Measurements from ENCODE around the gene VAV2. TPM values are rescaled to one million over a fixed set of nuclear protein-coding genes. Genes with fewer than 3 reads are reported as not detected.

VAV2 gene
- total and polyA plus RNA-seq, 4 donors = 13.0 to 28.2 (median 16.3) TPM

DNA sequence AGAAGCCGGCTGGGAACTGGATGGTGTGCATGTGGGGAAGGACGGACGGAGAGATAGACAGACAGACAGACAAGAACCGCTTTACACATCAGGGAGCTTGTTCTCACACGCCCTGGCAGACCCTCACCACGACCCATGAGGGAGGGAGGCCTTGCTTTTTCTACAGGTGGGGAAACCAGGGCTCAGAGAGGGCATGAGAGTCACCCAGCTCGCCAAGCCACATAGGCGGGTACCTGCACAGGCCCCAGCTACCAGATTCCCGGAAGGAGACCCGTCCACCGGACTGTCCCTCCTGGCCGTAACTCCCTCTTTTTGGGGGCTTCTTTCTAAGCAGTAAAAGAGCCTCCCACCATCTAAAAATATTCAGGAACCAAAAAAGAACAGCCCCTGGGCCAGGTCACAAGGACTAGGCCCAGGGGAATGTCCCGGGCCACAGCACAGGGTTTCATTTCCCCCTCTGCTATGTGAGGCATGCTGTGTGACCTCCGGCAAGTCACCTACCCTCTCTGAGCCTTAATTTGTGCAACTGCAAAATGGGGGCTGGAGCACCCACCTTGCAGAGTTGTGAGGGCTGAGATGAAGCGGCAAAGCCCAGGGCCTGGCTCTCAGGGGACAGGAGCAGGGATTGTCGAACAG is 169.6 kb downstream of the VAV2 start:
- Histone ChIP-seq H3K9ac (ENCODE audit: insufficient read depth in 1 of 2, low read length in 2 of 2) (no peak overlapping the region), H3K4me1 (ENCODE audit: control insufficient read depth in 5 of 5, insufficient read depth in 5 of 5, low read length in 5 of 5) (peaks cover 0 to 21% (median 3%) of the 10 kb centered on the region in 5 donors), H3K27me3 (ENCODE audit: control insufficient read depth in 3 of 3, insufficient read depth in 3 of 3, low read length in 2 of 3) (no peaks in the 10 kb centered on the region), H3K36me3 (ENCODE audit: control insufficient read depth in 4 of 4, insufficient read depth in 4 of 4, low read length in 4 of 4) (peaks cover 0 to 3% (median 0%) of the 10 kb centered on the region in 4 donors), H3K27ac (ENCODE audit: low read depth in 1 of 2, low read length in 1 of 2) (no peak overlapping the region), H3K9me3 (ENCODE audit: control insufficient read depth in 4 of 4, insufficient read depth in 3 of 4, low read length in 3 of 4) (no peaks in the 10 kb centered on the region), H3K4me3 (no peak overlapping the region)
- DNase-seq (no peak), ATAC-seq (ENCODE audit: insufficient read depth, low FRiP score) (no peak)
- TF ChIP-seq, protein P1, sequence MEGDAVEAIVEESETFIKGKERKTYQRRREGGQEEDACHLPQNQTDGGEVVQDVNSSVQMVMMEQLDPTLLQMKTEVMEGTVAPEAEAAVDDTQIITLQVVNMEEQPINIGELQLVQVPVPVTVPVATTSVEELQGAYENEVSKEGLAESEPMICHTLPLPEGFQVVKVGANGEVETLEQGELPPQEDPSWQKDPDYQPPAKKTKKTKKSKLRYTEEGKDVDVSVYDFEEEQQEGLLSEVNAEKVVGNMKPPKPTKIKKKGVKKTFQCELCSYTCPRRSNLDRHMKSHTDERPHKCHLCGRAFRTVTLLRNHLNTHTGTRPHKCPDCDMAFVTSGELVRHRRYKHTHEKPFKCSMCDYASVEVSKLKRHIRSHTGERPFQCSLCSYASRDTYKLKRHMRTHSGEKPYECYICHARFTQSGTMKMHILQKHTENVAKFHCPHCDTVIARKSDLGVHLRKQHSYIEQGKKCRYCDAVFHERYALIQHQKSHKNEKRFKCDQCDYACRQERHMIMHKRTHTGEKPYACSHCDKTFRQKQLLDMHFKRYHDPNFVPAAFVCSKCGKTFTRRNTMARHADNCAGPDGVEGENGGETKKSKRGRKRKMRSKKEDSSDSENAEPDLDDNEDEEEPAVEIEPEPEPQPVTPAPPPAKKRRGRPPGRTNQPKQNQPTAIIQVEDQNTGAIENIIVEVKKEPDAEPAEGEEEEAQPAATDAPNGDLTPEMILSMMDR (IDR thresholded peaks at IDR 0.05; ENCODE audit: control extremely low read depth, extremely low read depth) = no peak
- WGBS, 2 donors = 88 to 95% methylated on average over 16 of the region's 16 CpGs

DNA sequence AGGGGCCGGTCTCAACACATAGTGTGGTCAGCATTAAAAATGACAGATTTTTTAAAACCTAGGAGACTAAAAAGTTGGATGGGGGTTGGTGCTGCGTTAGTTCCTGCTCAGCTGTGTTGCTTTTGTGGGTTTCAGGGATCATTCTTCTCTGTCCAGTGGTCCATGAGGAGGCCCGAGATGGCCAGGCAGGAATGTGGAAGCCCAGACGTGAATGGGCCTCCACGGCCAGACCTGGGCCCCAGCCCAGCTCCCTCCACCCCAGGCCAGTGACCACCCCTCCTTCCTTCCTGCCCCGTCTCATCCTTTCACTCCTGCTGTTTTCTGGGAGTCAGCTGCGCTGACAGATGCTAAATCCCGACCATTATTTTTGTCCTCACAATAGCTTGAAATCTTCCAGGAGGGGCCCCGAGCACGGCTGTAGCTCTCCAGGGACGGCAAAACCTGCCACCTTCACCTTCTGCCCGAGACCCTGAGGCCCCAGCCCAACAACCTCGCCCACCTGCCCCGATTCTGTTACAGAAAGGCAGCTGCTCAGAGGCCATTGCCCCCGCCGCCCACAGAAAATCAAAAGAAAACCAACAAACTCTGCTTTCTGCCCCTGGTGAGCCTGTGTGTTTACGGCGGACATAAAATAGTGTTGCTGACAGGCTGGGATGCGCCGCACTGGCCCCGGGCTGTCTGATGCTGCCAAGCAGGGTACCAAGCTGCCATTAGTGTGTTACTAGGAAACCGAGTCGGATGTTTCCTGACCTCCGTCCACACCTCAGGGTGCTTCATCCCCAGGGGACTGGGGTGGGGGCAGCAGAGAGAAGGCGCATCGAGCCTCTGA is 170.3 kb downstream of the VAV2 start:
- ATAC-seq (ENCODE audit: insufficient read depth, low FRiP score) = no peak
- WGBS, 2 donors = 87 to 88% methylated on average over 26 of the region's 26 CpGs
- no peak overlapping the region for H3K27ac ChIP-seq (ENCODE audit: low read depth in 1 of 2, low read length in 1 of 2)

DNA sequence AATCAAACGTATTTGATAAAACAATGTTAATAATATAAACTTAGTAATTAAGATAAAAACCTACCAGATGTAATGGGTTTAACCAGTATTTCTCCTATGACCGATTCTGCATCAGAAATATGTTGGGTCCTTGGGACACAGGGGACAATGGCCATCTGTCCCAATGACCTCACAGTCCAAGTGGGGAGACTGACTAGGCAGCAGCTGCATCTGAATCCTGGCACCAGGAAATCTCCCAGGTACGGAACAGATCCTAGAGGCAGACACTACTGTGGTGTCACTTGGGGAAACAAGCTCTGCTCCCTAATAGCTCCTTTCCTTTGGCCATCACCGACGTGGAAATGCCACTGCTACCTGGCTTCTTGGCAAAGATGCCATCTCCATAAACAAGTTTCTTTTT is 172.2 kb downstream of the VAV2 start:
- TF ChIP-seq, protein P1 (IDR thresholded peaks at IDR 0.05; ENCODE audit: control extremely low read depth, extremely low read depth) = no peak
- Histone ChIP-seq H3K9ac (ENCODE audit: insufficient read depth in 1 of 2, low read length in 2 of 2) (no peak overlapping the region), H3K4me1 (ENCODE audit: control insufficient read depth in 5 of 5, insufficient read depth in 5 of 5, low read length in 5 of 5) (peaks cover 0 to 19% (median 8%) of the 10 kb centered on the region in 5 donors), H3K27me3 (ENCODE audit: control insufficient read depth in 3 of 3, insufficient read depth in 3 of 3, low read length in 2 of 3) (no peaks in the 10 kb centered on the region), H3K36me3 (ENCODE audit: control insufficient read depth in 4 of 4, insufficient read depth in 4 of 4, low read length in 4 of 4) (peaks cover 0 to 3% (median 0%) of the 10 kb centered on the region in 4 donors), H3K9me3 (ENCODE audit: control insufficient read depth in 4 of 4, insufficient read depth in 3 of 4, low read length in 3 of 4) (no peaks in the 10 kb centered on the region), H3K27ac (ENCODE audit: low read depth in 1 of 2, low read length in 1 of 2) (no peak overlapping the region), H3K4me3 (no peak overlapping the region)
- WGBS, 2 donors = 93 to 96% methylated on average over 5 of the region's 5 CpGs
- ATAC-seq (ENCODE audit: insufficient read depth, low FRiP score) (no peak), DNase-seq (no peak)

More for the DNA sequence above, 170.3 kb downstream of the VAV2 start:
- Histone ChIP-seq H3K36me3 (ENCODE audit: control insufficient read depth in 4 of 4, insufficient read depth in 4 of 4, low read length in 4 of 4) (peaks cover 0 to 3% (median 0%) of the 10 kb centered on the region in 4 donors), H3K4me3 (no peak overlapping the region), H3K9ac (ENCODE audit: insufficient read depth in 1 of 2, low read length in 2 of 2) (no peak overlapping the region), H3K4me1 (ENCODE audit: control insufficient read depth in 5 of 5, insufficient read depth in 5 of 5, low read length in 5 of 5) (peaks cover 0 to 19% (median 3%) of the 10 kb centered on the region in 5 donors), H3K9me3 (ENCODE audit: control insufficient read depth in 4 of 4, insufficient read depth in 3 of 4, low read length in 3 of 4) (no peaks in the 10 kb centered on the region), H3K27me3 (ENCODE audit: control insufficient read depth in 3 of 3, insufficient read depth in 3 of 3, low read length in 2 of 3) (no peaks in the 10 kb centered on the region)
- TF ChIP-seq, protein P1 (IDR thresholded peaks at IDR 0.05; ENCODE audit: control extremely low read depth, extremely low read depth) = no peak
- no peak for DNase-seq
